IPS-18c (cell line): ENCODE measurements around the gene UQCC3.
"Not testable (repeated sequence)": the region's sequence is repeated elsewhere in the genome, so short reads cannot be mapped to it uniquely, and the experiment has no call there.

Source experiments
- H3K4me3 ChIP-seq: 2 replicates; pipeline ENCODE4 v1.7.0; 2013; ENCODE audit warnings: low read depth, mild to moderate bottlenecking, low read length, moderate library complexity; ENCODE audit not compliant: insufficient read depth
- H3K9me3 ChIP-seq: one replicate; pipeline ENCODE4 v1.6.1; 2013; ENCODE audit warnings: mild to moderate bottlenecking, low read length, moderate library complexity; ENCODE audit not compliant: control insufficient read depth, insufficient read depth

The UQCC3 gene

DNA sequence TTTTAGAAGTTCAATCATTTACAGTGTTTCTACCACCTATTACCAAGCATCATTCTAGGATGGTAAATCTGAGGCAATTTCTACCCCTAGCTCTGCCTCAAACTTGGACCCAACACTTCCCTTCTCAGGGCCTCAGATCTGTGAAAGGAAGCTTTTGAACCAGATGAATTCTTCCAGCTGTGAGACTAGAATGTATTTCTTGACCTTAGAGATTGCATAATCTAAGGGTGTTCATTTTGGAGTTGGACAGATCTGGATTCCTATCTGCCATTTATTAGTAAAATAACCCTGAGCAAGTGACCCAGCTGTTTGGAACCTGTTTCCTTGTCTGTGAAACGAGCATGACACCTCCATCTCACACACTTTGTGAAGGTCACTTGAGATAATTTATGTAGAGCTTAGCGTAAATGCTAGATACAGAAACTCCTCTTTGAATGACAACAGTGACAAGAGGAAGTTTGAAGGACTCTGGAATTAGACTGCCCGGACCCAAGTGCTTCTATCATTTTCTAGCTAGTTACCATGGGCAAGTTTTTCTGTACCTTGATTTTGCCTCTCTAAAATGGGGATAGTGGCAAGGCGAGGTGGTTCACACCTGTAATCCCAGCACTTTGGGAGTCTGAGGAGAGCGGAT is 14.6 kb upstream of the UQCC3 start:
- Histone ChIP-seq H3K9me3 (no peaks in the 10 kb centered on the region), H3K4me3 (no peak overlapping the region)

DNA sequence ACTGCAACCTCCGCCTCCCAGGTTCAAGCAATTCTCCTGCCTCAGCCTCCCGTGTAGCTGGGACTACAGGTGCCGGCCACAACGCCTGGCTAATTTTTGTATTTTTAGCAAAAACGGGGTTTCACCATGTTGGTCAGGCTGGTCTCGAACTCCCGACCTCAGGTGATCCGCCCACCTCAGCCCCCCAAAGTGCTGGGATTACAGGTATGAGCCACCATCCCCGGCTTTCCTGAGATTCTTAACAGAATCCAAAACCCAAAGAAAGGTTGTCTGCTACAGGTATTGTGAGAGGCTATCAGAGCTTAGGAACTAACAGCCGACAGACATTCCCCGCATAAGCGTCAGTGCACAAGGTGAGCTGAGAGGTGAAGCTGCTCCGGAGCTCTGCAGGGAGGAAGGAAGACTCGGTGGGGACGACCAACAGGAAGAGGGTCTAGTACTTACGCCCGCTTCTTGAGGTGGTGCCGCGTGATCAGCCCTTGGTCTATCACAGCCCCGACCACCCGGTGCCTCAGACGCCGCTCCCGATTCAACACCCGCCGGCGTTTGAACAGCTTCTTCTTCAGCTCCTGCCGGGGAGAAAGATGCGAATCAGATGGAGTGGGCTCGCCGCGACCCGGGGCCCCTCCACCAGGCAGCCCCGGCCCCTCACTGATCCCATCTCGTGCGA is 6.9 kb upstream of the UQCC3 start:
- Histone ChIP-seq H3K9me3 (no peaks in the 10 kb centered on the region), H3K4me3 (peak overlapping the region; percentile 100)

DNA sequence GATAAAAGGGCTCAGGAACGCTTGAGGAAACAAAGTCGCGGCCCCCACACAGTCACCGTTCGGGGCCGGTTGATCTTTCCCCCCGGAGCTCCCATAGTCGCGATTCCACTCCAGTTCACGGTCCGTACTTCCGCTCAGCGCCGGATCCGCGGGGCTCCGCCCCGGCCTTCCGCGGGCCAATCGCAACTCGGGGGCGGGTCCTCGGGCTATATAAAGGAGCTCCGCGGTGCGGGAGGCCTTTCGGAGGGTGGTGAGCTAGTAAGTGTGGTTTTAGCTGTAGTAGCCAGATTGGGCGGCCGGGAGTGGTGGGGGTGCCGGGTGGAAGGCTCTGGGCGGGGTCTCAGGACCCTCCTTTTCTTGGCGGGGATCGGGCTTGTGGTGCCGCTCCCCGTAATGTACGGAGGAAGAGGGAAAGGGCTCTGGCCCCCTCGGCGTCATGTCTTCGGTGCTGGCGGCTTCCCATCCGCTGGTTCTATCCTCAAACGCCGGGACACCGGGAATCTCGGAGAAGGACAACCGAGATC is 6.3 kb upstream of the UQCC3 start, which contains the start of the genes C11orf98 and CSKMT:
Gene C11orf98 (minus strand): TSS at position 136 of the 524 bp plus-strand sequence. CDS start 41 bp downstream, at position 95.
Gene CSKMT (plus strand): TSS at position 238 of the 524 bp plus-strand sequence. CDS start 568 bp downstream, outside the sequence.
- Histone ChIP-seq H3K4me3 (peak within 1 kb of the TSS; percentile 100), H3K9me3 (no peaks in the 10 kb centered on the region)

DNA sequence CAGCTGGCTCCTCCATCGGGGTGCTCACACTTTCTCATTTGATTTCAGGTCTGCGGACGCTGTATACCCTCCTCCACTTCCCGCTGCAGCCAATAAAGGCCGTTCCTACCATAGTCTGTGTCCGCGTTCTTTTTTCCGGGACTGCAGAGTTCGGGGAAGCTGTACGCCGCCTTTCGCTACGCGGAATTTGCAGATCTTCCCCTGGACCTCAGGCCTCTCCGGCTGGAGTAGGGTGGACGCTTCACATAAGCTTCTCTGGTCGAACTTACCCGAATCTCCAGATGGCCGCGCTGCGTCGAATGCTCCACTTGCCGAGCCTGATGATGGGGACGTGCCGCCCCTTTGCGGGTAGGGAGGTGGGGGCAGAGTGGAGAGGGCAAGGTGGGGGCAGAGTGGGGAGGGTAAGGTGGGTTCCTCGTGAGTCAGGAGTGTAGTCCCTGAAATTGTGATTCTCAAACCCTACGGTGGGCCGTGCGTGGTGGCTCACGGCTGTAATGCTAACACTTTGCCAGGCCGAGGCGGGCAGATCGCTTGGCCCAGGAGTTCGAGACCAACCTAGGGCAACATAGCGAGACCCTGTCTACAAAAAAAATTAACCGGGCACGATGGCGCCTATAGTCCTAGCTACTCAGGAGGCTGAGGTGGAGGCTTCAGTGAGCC is 5.7 kb upstream of the UQCC3 start:
- H3K9me3 ChIP-seq: no peaks in the 10 kb centered on the region

DNA sequence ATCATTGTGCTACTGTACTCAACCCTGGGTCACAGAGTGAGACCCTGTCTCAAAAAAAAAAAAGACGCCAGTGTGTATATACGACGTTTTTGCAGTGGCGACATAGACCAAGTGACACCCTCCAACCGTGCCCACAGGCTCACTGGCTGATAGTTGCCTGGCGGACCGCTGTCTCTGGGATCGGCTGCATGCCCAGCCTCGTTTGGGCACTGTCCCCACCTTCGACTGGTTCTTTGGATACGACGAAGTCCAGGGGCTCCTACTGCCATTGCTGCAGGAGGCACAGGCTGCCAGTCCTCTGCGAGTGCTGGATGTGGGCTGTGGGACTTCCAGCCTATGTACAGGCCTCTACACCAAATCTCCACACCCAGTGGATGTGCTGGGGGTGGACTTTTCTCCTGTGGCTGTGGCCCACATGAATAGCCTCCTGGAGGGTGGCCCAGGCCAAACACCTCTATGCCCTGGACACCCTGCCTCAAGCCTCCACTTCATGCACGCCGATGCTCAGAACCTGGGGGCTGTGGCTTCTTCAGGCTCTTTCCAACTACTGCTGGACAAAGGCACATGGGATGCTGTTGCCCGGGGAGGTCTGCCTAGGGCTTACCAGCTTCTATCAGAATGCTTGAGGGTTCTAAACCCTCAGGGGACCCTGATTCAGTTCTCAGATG is 5.1 kb upstream of the UQCC3 start:
- Histone ChIP-seq H3K9me3 (no peaks in the 10 kb centered on the region), H3K4me3 (peak overlapping the region; percentile 100)

More for the DNA sequence above, 5.7 kb upstream of the UQCC3 start:
- H3K4me3 ChIP-seq: peak overlapping the region; percentile 100

DNA sequence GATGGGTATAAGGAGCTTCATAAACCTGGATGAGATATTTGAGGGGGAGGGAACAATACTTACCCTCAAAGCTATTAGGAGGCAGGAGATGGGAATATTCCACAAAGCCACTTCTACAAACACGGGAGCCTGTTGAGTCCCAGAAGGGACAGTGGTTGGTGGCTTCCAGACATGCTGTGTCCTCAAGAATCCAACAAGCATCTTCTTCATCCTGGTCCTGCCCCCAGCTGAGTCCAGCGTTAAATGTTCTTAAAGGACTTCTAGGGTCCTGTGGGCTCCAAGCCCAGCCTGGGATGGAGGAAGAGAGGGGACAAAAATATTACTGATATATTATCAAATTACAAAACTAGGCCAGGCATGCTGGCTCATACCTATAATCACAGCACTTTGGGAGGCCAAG is 4.0 kb upstream of the UQCC3 start:
- H3K9me3 ChIP-seq: no peaks in the 10 kb centered on the region
- no peak overlapping the region for H3K4me3 ChIP-seq

DNA sequence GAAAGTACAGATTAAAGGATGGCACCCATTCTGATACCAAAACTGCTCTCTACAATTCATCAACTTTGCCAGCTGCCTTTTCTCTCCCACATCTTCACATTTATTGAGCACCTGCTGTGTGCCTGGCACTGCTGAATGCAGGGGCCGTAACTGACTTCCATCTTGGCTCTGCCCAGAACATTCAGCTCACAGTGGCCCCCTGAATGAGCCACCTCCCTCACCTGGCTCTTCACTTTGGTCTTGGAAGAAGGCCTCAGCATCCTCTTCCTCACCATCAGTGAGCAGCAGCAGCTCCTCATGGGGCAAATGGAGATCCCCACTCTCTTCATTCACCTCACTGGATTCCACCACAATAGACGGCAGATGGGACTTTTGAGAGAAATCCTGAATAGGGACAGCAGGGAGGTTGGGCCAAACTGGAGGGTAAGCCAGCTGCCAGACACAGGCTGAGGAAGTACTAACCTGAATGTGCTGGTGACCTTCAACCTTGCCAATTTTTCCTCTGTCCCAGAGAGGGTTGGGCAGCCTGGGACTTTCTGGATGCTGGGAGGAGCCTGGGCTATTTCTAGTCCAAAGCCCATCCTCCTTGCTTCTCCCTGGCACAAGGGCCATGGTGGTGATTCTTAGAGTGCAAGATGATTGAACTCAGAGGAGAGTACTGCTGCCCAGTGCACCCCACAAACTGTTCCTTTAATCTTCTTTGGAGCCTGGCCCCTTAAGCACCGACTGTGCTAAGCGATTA is 1.9 kb upstream of the UQCC3 start:
- Histone ChIP-seq H3K4me3 (no peak overlapping the region), H3K9me3 (no peaks in the 10 kb centered on the region)

DNA sequence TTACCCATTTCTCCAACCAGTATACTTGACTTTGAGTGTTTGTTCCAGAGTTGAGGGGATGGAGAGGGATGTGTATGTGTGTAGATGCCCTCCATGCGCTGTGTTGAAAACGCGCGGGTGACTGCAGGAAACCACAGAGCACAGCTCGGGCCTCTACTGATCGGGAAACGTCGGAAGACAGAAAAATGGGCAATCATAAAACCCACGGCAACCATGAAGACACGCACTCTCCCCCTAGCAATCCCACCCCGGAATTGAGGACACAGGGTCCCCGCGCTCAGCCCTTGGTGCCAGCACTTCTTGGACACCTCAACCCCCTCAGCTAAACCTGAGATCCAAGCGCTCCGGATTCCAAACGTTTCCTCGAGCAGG is 251 bp upstream of the UQCC3 start:
- H3K9me3 ChIP-seq: no peaks in the 10 kb centered on the region
- peak overlapping the region; percentile 98 for H3K4me3 ChIP-seq

DNA sequence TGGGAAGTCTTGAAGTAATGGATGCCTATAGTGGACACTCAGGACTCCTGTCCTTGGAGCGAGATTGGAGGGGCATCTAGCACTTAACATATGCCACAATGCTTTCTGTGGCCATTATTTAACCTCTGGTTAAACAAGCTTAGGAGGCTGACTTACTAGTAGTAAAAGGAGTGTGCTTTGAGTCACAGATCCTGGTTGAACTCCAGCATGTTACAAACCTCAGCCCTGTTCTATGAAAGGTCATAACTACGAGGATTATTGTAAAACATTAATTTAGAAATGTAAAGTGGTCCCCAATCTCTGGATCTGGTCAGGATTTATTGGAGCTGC is 1.7 kb downstream of the UQCC3 start:
- Histone ChIP-seq H3K9me3 (no peaks in the 10 kb centered on the region), H3K4me3 (no peak overlapping the region)

DNA sequence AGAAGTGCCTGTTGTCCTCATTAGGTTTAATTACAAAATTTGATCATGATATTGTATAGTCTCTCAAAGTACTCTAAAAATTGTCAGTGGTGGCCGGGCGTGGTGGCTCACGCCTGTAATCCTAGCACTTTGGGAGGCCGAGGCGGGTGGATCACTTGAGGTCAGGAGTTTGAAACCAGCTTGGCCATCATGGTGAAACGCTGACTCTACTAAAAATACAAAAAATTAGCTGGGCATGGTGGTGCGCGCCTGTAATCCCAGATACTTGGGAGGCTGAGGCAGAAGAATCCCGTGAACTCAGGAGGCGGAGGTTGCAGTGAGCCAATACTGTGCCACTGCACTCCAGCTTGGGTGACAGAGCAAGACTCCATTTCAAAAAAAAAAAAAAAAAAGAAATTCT is 3.9 kb downstream of the UQCC3 start:
- not testable (repeated sequence) for H3K4me3 ChIP-seq, H3K9me3 ChIP-seq

DNA sequence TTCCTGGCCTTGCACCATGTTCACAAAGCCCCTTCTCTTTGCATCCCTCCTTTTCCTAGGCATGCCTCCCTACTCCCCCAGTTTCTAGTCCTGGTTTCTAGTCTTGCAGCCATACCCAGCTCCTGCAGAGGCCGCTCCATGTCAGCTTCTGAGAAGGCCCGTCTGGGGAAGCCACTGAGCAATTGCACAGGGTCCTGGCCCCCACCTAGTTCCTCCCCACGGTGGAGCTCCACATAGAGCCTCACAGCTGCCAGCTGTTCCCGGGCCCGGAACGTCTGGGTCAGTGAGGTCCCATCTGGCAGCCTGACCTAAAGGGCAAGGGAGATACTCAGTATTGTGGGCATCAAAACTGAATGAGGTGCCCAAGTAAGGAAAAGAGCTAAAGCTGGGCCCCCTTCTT is 5.2 kb downstream of the UQCC3 start:
- Histone ChIP-seq H3K9me3 (no peaks in the 10 kb centered on the region), H3K4me3 (no peak overlapping the region)

DNA sequence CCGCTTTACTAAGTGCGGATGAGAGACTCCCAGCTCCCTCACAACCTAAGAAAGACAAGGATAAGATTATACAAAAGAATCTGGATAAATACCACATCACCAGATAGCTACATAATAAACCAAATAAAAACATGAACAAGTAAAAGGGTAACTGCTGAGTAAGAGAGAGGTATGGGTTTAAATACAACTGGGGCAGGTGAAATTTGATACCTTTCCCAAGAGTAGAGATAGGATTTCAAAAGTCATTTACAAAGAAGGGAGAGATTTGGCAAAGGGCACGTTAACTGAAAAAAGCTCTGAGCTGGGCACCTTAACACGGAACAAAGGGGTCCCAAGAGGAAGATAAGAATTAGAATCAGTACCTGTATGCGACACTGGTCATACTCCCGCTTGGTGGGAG is 5.7 kb downstream of the UQCC3 start:
- Histone ChIP-seq H3K4me3 (no peak overlapping the region), H3K9me3 (no peaks in the 10 kb centered on the region)

DNA sequence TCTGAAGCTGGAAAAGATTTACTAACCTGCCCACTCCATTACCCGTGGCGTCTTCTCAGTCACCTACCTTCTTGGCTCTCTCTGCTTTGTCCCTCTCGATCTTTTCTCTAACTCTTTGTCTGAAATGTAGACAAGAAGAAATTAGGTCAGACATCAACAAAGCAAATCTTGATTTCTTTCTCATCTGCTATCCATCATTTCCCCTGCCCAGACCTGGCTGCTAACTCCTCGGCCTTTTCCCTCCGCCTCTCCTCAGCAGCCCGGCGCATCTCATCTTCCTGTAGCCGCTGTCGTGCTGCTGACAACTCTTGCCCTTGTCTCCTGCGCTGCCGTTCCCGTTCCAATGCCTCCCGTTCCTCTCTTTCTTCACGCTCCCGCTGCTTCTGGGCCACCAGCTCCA is 6.2 kb downstream of the UQCC3 start:
- no peak overlapping the region for H3K4me3 ChIP-seq
- H3K9me3 ChIP-seq: no peaks in the 10 kb centered on the region

DNA sequence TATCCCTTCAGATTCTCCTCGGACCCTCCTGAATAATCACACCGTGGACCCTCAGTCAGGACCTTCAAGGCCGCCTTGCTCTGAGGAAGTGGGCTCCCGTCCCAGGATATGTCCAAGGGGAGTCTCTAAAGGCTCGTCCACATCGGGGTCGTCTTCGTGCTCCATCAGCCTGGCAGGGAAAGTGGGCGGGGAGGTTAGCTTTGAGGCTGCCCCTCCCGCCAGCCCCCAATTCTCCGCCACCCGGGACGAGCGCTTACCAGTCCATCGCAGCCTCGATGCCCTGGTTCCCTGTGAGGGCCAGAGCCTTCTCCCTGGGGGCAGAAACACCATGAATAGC is 6.9 kb downstream of the UQCC3 start:
- Histone ChIP-seq H3K9me3 (no peaks in the 10 kb centered on the region), H3K4me3 (peak overlapping the region; percentile 94)

DNA sequence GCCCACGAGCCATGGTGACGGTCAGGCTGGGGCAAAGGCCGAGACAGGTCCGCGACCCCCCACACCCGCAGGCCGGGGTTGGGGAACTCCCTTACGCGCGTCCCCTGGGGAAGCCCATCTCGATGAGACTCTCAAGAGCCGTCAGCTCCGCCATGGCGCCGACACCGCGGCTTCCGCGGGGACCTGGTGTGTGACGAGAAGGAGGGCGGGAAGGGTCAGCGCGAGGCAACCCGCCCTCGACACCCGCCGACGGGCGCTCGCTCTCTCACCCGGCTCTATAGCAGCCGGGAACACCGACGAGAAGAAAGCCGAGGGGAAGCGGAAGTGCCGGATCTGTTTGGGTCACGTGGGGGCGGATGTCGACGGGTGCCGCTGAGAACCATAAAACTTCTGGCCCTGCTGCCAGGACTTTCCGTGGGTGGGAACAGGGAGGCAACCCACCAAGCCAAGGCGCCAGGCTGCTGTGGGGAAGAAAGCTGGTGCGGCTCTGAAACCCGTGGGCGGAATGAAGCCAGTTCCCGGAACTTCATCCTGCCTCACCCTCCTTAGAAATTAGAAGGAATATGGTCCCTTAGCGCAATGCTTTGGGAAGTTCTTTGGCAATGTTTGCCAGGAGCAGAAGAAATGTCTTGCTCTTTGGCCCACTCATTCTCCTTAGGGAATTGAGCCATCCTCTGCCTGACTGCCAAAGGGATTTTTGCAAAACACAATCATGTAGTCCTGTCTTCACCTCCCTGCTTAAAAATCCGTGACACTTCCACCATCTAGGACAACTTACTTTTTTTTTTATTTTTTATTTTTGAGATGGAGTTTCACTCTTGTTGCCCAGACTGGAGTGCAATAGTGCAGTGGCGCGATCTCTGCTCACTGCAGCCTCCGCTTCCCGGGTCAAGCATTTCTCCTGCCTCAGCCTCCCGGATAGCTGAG is 7.6 kb downstream of the UQCC3 start, which contains the start of gene UBXN1:
Gene UBXN1 (minus strand): TSS at position 304 of the 927 bp plus-strand sequence. CDS start 150 bp downstream, at position 154.
- Histone ChIP-seq H3K4me3 (peak within 1 kb of the TSS; percentile 94), H3K9me3 (no peaks in the 10 kb centered on the region)

DNA sequence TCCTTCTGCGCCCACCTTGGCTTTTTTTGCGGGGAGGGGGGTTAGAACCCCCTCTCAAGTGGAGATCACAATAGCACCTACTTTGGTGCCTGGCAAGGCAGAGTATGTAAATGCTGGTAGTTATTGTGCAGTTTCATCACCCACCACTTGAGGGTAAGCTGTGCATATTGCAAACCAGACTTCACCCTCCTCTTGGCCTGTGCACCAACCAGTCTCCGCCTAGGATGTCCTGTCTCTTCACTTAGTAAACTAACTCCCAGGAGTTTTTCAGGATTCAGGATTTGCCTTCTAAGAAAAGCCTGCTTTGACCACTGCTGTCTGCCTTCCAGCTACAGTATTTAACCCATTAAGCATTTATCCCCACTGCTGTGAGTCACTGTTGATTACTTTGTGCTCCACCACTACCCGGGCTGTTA is 9.4 kb downstream of the UQCC3 start:
- H3K9me3 ChIP-seq: no peaks in the 10 kb centered on the region
- no peak overlapping the region for H3K4me3 ChIP-seq
